Coronary artery (tissue), 2 donors: ENCODE data around the gene UBAC1.

Source experiments
- DNase-seq: peaks from one replicate; pipeline ENCODE4 v3.0.0-alpha.2; 2017; ENCODE audit warnings: low spot score
- H3K27ac ChIP-seq, 2 donors: fragments of 200-600 bp; sonication (generic); one replicate each; pipeline ENCODE4 v1.5.1; 2016 to 2019
- H3K4me3 ChIP-seq: fragments of 200-600 bp; sonication (generic); 2 replicates; pipeline ENCODE4 v1.5.1; 2016; ENCODE audit warnings: mild to moderate bottlenecking, moderate library complexity
- CTCF ChIP-seq: fragments of 200-600 bp; sonication (generic); IDR thresholded peaks from one replicate; pipeline ENCODE4 v1.5.1; 2019; ENCODE audit warnings: antibody characterized with exemption

UBAC1 gene

GRCh38 chr9:135983208-135984071, 22.3 kb upstream of the UBAC1 start:
- no peak for TF ChIP-seq CTCF
- no peak for DNase-seq
- Histone ChIP-seq H3K4me3 (no peak overlapping the region), H3K27ac (no peak overlapping the region)

GRCh38 chr9:135982499-135983207, 21.5 kb upstream of the UBAC1 start:
- no peak for TF ChIP-seq CTCF
- no peak overlapping the region for H3K4me3 ChIP-seq
- H3K27ac ChIP-seq = no peak overlapping the region
- no peak for DNase-seq

GRCh38 chr9:135980926-135981630, 19.9 kb upstream of the UBAC1 start:
- peak overlapping the region in 1 of 2 donors; percentile 16 for H3K27ac ChIP-seq
- no peak for TF ChIP-seq CTCF
- H3K4me3 ChIP-seq = no peak overlapping the region
- no peak for DNase-seq

GRCh38 chr9:135979547-135980166, 18.5 kb upstream of the UBAC1 start:
- Histone ChIP-seq H3K27ac (peak overlapping the region in 1 of 2 donors; percentile 7), H3K4me3 (peak overlapping the region; percentile 30)
- TF ChIP-seq CTCF = no peak
- no peak for DNase-seq

- Histone ChIP-seq H3K4me3 (peak overlapping the region; percentile 30), H3K27ac (peak overlapping the region in 1 of 2 donors; percentile 7)
- no peak for DNase-seq
- TF ChIP-seq CTCF = no peak
Observed at GRCh38 chr9:135978642-135979546, 17.7 kb upstream of the UBAC1 start.

GRCh38 chr9:135976944-135977343, 15.8 kb upstream of the UBAC1 start:
- DNase-seq = no peak
- Histone ChIP-seq H3K4me3 (no peak overlapping the region), H3K27ac (no peak overlapping the region)
- TF ChIP-seq CTCF = no peak
